ENCODE data around the gene HLCS.

Gene HLCS

DNA sequence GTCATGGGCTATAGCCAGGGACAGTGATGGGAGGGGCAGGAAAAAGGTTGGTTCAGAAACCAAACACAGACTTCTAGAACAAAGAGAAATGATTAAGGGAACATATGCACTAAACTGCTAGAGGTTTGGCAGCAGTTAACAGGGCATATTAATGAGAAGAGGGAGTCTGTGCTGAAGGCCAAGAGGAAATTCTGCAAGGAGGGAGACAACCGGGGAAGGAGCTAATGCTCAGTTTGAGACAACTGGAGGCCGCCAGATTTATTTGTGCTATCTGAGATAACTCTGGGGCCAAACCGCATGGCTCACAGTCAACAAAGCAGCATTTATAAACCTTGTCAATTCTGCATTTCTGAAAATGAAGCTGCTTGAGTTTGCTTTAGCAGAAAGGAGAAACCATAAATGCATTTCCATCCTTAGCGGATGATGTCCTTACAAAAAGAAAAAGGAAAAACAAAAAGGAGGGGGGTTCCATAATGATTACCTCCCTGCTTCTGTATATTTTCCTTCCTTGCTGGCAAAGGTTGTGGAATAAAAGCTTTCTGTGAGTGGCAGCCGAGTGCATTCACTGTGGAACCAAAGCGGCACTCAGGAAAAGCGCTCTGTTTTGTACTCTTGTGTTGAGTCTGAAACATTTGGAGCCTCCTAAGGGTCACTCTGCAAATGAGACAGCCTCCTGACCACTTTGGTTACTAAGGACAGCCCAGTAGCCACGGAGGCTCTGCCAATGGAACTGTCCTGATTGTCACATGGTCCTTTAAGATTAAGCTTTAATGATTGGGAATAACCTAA is 197.2 kb downstream of the HLCS start:
- in situ Hi-C loops (cut with MboI; ENCODE audit: low pct_unique_long_range_greater_than_20kb, low sequenced_read_pairs): no loop called here

DNA sequence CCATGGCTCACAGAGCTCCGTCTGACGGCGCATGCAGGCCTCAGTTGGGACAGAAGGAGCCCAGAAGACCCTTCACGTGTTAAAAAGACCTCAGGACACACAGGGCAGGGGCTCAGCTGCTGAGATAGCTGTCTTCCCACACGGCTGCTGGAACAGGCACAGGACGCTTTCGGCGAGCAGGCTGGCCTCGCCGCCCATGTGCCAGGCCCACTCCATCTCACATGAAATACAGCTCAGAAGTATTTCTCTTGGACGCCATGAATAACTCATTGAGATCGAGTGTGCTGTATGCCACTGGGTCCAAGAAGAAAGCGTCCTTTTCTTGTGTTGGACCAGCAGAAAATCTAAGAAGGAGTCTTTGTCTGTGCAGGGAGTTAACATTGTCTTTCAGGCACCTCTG is 198.0 kb downstream of the HLCS start:
- DNase-seq: no peak
- in situ Hi-C loops (cut with MboI; ENCODE audit: low pct_unique_long_range_greater_than_20kb, low sequenced_read_pairs): no loop called here

More for the DNA sequence above, 197.2 kb downstream of the HLCS start:
- no peak for DNase-seq

DNA sequence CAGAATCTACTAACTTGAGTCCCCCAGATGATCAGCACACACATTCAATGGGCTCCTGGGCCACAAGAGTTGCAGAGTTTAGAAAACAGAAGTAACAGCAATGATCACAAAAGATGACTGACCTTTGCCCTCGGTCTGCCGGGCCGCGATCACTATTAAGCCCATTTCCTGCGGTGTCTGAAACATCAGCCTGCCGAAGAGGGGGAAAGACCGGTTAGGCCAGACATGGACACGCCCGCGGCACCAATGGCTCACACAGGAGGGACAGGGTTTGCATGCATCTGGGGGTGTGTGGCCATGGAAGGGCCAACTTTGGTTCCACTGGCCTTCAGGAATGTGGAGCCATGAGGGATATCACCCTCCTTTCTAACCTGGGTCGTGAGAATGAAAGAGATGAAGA is 199.4 kb downstream of the HLCS start:
- DNase-seq: no peak
- in situ Hi-C loops (cut with MboI; ENCODE audit: low pct_unique_long_range_greater_than_20kb, low sequenced_read_pairs): no loop called here

DNA sequence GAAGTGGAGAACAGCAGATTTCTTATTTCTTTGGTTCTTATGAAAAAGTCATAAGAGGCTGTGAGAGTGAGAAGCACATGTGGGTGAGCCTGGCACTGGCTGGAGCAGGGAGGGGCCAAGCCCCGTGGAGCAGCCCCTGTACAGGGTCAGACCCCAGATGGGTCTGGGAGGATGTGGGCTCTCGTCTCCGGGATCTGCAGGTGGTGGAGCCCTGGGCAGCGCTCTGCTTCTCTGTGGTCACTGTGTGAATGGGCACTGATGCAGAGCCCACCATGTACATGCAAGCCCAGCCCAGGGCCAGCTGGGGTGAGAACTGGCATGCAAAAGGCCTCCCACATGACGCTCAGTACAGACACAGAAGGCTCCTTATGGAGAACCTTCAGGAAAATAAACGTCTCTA is 200.0 kb downstream of the HLCS start:
- in situ Hi-C loops (cut with MboI; ENCODE audit: low pct_unique_long_range_greater_than_20kb, low sequenced_read_pairs): no loop called here
- DNase-seq: no peak

DNA sequence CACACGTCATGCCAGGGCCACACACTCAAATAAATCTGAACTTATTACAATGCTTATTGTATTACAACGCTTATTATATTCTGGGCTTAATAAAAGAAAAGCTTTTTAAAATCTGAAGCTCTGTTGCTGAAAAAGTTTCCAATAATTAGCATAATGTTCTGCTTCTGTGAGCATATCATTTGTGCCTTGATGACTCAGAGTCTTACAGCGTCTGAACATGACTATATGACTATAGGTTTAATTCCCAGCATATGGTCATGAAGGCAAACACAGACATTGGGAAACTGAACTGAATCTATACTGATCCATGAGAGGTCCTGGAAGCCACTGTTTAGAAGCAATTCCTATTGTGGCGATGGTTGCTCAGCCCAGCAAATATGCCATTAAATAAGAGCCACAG is 201.2 kb downstream of the HLCS start:
- no peak for DNase-seq
- in situ Hi-C loops (cut with MboI; ENCODE audit: low pct_unique_long_range_greater_than_20kb, low sequenced_read_pairs): no loop called here

DNA sequence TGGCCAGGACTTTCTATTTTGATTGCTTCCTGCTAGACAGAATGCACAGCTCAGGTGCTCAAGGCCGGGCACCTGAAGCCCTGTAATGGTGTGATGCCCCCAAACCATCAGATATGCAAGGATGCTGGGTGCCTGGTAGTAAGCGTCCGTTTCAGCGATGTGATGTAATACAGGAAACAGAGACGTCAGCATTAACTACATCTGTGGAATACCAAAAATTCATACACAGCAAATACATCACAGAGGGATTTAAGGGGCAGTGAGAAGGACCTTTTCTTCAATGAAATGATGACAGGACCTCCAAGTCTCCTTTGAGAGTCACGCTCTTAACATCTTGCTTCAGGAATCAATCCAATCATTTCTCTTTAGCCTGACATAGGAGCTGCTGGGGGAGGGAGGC is 203.2 kb downstream of the HLCS start:
- no peak for DNase-seq
- in situ Hi-C loops (cut with MboI; ENCODE audit: low pct_unique_long_range_greater_than_20kb, low sequenced_read_pairs): no loop called here

DNA sequence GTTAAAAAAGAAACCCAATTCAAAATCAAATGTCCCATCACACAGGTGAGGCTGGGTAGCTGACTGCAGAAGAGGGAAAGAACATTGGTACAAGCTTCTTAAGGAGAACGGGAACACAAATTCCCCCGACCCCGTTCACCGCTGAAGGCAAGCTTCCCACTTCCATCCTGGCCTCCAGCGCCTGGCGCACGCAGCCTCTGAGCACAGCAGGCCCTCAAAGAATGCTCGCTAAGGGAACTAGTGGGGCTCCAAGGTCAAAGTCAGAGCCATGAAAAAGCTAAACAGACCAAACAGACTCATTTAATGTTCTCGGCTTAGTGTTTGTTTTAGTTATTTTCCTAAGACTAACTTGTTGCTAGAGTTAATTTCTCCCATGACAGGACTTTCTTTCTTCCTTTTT is 203.8 kb downstream of the HLCS start:
- in situ Hi-C loops (cut with MboI; ENCODE audit: low pct_unique_long_range_greater_than_20kb, low sequenced_read_pairs): no loop called here
- DNase-seq: no peak

DNA sequence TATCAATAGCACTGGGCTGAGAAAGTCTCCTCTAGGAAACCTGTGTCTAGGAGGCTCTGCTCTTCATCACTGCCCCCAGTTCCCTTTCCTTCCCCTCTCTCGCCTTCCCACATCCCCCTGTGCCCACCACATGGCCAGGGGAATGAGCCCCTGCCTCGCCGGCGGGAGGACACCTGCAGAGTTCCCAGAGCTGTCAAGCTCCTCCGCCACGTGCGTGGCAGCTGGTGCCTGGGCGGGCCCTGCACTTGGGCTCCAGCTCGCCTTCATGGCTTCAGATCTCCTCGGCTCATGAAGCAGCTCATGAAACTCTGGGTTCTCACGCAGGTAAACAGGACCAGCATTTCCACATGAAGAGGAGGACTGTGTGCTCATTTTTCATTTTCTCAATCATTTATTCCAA is 204.8 kb downstream of the HLCS start:
- in situ Hi-C loops (cut with MboI; ENCODE audit: low pct_unique_long_range_greater_than_20kb, low sequenced_read_pairs): no loop called here
- DNase-seq: no peak

DNA sequence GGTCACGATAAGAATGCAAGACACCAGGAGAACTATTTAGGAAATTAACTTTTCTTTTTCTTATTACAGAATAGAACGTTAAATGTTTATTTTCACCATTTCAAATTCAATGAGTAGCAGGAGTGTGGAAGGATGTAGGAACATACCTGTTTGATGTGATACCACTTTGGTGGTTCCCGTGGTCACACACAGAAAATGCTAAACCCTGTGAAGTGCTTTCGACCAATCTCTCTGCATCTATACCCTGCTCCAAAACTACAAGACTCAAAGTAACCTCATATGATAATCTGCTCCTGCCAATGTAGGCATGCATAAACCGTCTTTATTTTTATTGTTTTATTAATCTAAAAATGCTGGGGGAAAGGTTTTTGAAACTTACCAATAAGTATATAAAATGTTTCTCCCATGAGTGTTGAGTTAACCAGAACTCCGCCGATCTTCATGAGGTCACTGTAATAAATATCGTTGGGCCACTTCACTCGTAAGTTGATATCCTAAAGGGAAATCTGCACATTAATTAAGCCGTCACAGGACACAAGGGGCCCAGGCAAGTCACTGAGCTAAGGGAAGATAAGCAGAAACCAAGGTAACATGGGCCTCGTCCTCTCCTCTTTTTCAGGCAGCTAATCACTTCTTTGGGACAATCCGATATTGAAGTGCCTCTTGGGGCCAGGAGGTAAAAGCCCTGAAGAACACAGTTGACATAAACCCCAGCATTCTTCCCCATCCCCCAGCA is 207.0 kb downstream of the HLCS start:
- in situ Hi-C loops (cut with MboI; ENCODE audit: low pct_unique_long_range_greater_than_20kb, low sequenced_read_pairs): no loop called here
- DNase-seq: no peak

DNA sequence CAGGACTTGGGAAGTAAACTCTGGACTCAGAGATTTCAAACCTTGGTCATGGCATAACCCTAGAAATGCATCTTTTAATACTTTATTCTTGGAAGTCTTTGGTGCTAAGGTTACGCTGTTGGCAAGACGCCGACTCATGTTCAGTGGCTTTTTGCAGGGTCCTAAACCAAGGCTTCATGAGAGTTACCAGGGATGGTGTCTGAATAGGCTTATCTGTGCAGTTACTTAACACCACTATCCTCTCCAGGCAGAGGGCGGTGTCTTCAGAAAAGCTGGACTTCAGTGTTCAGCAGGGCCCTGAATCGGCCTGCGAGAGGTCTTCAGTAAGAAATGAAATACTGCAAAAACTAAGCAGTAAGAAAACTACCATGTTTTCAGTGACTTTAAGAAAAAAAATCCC is 209.3 kb downstream of the HLCS start:
- in situ Hi-C loops (cut with MboI; ENCODE audit: low pct_unique_long_range_greater_than_20kb, low sequenced_read_pairs): no loop called here
- no peak for DNase-seq

DNA sequence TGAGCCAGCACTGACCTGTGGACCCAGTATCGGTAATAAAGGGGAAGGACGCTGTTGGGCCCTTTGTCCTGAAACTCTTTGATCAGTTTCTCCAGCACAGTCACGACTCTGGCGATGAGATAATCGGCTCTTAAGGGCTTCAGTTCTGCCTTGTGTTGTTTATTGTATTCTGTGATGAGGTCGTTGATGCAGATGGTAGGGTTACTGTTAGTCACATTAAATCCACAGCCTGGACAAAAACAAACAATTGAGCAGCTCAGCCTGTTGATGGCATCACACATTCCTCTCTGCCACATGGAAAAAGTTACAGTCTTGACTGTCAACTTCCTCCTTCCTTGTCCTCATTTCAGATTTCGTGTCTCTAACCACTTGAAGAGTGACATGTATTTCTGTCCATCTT is 209.9 kb downstream of the HLCS start:
- in situ Hi-C loops (cut with MboI; ENCODE audit: low pct_unique_long_range_greater_than_20kb, low sequenced_read_pairs): no loop called here
- DNase-seq: peak; percentile 27

DNA sequence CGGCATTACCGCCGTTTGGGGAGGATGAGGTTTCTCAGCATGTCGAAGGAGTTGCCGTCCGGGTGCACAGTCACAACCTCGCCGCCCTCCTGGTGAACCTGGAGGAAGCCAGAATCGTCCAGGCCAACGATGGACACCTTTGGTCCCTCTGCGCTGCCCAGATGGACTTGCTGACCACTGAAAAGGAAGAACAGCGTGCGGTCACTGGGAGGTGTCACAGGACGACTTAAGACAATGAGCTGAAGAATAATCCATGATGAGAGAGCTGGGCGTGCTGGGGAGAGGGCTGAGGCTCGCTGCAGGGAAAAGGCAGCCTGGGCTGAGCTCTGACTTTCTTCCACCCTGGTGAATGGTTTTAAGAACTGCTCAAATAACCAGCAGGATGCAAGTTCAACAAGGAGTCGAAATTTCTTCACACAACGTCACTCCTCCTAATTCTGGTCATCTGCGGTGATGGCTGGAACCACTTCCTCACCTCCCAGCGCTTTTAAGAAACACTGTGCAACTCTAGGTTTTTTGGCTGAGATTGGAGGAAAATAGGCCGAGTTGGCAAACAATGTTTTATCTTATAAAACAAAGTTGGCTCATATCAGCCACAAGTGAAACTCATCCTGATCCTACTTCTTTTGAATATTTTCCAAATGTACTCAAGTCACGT is 212.1 kb downstream of the HLCS start:
- in situ Hi-C loops (cut with MboI; ENCODE audit: low pct_unique_long_range_greater_than_20kb, low sequenced_read_pairs): no loop called here
- no peak for DNase-seq

DNA sequence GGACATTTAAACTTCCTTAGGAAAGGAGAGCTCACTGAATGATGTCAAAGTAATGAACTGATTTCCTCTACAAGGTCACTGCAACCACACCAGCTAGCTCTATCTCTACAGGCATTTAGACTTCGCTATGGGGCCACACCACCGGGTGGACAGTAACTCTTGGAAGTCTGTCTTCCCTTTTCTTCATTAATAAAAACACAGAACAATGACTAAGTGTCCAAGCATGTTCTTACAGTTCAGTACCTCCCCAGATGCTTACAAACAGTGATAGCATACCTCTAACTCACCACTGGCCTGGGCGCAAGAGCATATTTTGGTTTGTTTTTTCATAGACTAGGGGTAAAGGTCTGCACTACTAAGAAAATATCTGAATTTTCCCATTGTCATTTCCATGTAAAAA is 212.9 kb downstream of the HLCS start:
- in situ Hi-C loops (cut with MboI; ENCODE audit: low pct_unique_long_range_greater_than_20kb, low sequenced_read_pairs): no loop called here
- DNase-seq: no peak

DNA sequence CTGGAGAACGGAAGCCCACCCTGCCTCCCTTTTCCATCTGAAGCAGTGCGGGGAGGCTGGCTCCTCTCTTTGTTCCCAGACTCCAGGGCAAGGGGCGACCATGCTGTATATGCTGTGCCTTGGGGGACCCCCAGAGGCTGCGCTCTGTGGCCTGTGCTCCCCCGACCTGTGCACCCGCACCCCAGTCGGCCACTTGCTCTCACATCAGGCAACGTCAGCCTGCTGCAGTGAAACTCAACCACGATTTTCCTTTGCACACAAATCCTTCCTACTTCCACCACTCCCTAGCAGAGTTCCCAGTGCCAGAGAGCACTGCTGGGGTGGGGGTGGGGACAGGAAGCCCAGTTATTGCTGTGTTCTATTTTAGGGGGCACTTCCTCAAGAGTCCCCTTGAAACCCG is 215.1 kb downstream of the HLCS start:
- in situ Hi-C loops (cut with MboI; ENCODE audit: low pct_unique_long_range_greater_than_20kb, low sequenced_read_pairs): no loop called here
- DNase-seq: peak; percentile 16

DNA sequence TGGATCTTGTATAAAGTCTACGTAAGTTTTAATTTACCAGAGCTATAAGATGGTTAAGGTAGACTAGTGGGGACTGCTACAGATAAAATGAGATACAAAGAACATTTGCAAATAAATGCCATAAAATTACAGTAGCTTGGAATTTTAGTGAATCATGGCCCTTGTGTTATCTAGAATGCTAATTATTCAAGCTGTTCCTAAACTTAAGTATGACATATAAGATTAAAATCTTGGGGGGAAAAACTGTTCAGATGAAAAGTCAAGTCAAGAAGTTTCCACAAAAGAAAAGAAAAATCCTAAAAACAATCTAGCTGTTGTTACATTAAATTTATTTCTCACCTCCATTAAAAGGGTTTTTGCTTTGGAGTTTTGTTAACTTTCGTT is 215.9 kb downstream of the HLCS start:
- in situ Hi-C loops (cut with MboI; ENCODE audit: low pct_unique_long_range_greater_than_20kb, low sequenced_read_pairs): no loop called here
- no peak for DNase-seq

DNA sequence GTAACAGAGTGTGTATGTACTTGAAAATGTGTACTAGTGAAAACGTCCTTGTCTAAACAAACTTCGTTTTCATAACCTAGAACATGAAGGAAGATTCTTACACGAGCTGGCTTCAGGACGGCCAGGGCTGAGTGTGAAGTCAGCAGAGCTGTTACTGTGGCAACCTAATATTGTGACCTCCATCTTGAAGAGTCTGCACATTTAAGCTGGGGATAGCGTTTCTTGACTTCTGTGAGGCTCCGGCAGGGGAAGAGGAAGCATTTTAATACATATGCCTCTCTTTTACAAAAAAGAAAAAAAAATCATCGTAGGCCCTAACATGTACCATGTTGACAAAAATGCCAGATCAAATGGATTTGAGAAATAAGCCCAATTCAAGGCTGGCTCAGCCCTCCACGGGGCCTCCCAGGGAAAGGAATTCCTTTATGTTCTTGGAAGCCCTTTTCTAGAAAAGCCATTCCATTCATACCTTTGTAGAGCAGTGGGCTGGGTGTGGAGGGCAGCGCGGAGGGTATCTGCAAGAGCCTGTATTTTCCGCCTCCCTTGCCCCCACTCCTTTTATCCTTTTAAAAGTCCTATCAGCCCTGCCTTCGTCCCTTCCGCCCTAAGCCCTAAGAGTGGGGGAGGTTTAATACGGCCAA is 216.4 kb downstream of the HLCS start:
- in situ Hi-C loops (cut with MboI; ENCODE audit: low pct_unique_long_range_greater_than_20kb, low sequenced_read_pairs): no loop called here
- DNase-seq: no peak

DNA sequence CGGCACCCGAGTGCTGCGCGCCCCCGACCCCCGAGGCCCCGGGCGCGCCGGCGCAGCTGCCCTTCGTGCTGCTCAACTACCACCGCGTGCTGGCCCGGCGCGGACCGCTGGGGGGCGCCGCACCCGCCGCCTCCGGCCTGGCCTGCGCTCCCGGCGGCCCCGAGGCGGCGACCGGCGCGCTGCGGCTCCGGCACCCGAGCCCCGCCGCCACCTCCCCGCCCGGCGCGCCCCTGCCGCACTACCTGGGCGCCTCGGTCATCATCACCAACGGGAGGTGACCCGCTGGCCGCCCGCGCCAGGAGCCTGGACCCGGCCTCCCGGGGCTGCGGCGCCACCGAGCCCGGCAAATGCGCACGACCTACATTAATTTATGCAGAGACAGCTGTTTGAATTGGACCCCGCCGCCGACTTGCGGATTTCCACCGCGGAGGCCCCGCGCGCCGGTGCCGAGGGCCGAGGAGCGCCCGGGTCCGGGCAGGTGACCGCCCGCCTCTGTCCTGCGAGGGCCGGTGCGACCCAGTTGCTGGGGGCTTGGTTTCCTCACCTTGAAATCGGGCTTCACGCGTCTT is 218.6 kb downstream of the HLCS start:
- peak; percentile 46 for DNase-seq
- in situ Hi-C loops (cut with MboI; ENCODE audit: low pct_unique_long_range_greater_than_20kb, low sequenced_read_pairs): no loop called here

DNA sequence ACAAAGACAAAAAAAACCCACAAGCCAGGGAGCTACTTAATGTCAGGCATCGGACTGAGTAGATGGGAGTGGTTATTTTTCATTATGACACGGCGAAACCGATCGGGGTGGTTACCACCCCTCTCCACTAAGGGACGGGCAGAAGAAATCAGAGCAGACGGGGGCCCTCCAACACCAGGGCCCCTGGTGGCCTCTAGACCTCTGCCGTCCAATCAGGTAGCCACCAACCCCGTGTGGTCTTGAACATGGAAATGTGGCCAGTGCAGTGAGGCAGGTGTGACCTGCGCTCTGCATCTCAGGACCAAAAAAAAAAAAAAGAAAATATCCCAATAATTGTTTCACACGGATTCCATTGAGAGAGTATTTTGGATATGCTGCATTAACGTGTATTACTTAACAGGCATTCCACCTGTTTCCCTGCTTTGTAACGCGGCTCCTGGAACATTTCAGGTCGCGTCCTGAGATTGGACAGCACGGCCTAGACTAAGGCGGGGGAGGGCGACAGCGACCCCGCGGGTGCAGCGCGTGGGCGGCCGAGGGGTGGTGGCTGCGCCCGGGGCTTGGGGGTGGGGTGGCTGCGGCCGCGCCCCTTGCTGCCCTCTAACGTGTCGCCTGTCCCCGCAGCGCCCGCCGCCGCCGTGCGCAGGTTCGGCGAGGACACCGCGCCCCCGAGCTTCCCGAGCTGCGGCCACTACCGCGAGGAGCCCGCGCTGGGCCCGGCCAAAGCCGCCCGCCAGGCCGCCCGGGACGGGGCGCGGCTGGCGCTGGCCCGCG is 219.2 kb downstream of the HLCS start:
- peak; percentile 25 for DNase-seq
- in situ Hi-C loops (cut with MboI; ENCODE audit: low pct_unique_long_range_greater_than_20kb, low sequenced_read_pairs): no loop called here

DNA sequence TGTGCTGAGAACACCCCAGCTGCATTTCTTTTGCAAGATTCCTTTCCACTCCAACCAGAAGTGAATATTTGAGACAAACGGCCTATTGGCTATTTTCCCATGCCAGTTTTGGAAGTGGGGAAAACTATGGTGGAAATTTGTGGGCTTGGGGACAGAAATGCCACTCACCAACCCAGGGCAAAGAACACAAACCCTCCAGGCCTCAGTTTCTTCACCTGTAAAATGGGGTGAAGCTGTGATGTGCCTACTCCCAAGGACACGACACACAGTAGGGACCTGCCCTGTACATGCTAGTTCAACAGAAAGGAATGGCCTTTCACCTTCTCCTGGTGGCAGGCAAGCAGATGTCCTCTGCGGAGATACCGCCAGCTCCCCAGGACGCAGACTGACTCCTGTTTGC is 221.0 kb downstream of the HLCS start:
- in situ Hi-C loops (cut with MboI; ENCODE audit: low pct_unique_long_range_greater_than_20kb, low sequenced_read_pairs): no loop called here
- no peak for DNase-seq

Data from KBM-7 (cell line).